Ovary (tissue), 9 donors: ENCODE measurements around the gene UTS2R. TPM values are rescaled to one million over a fixed set of nuclear protein-coding genes. Genes with fewer than 3 reads are reported as not detected.

Experiments used
- DNase-seq, 5 donors: peaks; one replicate each; pipeline ENCODE4 v3.0.0-alpha.2; 2019 to 2020
- H3K27ac ChIP-seq, 2 donors: fragments of 200-600 bp; one replicate each; pipeline versions ENCODE4 v1.5.1 to v1.8.0; 2019 to 2022
- H3K27me3 ChIP-seq: fragments of 200-600 bp; one replicate; pipeline ENCODE4 v1.8.0; 2022
- H3K36me3 ChIP-seq: fragments of 200-600 bp; sonication (generic); one replicate; pipeline ENCODE4 v1.5.1; 2019
- H3K4me1 ChIP-seq: one replicate; pipeline ENCODE4 v1.8.1; 2013; ENCODE audit warnings: mild to moderate bottlenecking, moderate library complexity; ENCODE audit not compliant: insufficient read depth
- H3K4me3 ChIP-seq: fragments of 200-600 bp; sonication (generic); one replicate; pipeline ENCODE4 v1.5.1; 2017
- H3K9me3 ChIP-seq, 2 donors: fragments of 200-600 bp in 1 of 2; sonication (generic) in 1 of 2; one replicate each; pipeline versions ENCODE4 v1.5.1 to v1.8.1; 2013 to 2019; ENCODE audit warnings: mild to moderate bottlenecking in 1 of 2, moderate library complexity in 1 of 2
- EP300 ChIP-seq: sonication (generic); formaldehyde crosslinking; IDR thresholded peaks from one replicate; pipeline ENCODE4 v1.6.1; 2017; ENCODE audit warnings: antibody characterized with exemption
- POLR2A ChIP-seq: fragments of 450-650 bp; IDR thresholded peaks from one replicate; pipeline ENCODE4 v1.6.1; 2017; ENCODE audit warnings: antibody characterized with exemption, mild to moderate bottlenecking, moderate library complexity
- WGBS, 3 donors: extraction: QIAGEN DNeasy Blood & Tissue Kit in 1 of 3; methylation state at CpG; one replicate each; pipeline versions ENCODE4 v1.1.5 to v1.1.7; 2013 to 2017; 5-methylcytosine and 5-hydroxymethylcytosine counted together
- intact Hi-C, 4 donors: fragments of 100-400 bp; cut with DNase I; formaldehyde crosslinking; loops; one replicate each; pipeline versions ENCODE4 v1.11.0 to v1.15.1; 2022 to 2023
- polyA plus RNA-seq, 2 donors: library from polyadenylated mRNA; stranded (reverse); fragments of 200-250 nt in 1 of 2; fragments of 350-450 nt in 1 of 2; fragmentation: Illumina TruSeq in 1 of 2; extraction: RNeasy Lipid Tissue Mini Kit (QIAGEN cat#74804) in 1 of 2; gene quantifications; one replicate each; pipeline ENCODE4 v1.2.3, GENCODE V29; 2013 to 2014
- total RNA-seq, 7 donors: library from RNA; depleted of rRNA in 2 of 7; stranded (reverse); fragments of >200 nt in 2 of 7; fragmentation: NEBNext Ultra II Directional in 3 of 7; extraction: Animal tissue kit (Norgen Biotek cat#: 25700) in 3 of 7; gene quantifications; one replicate each; pipeline versions ENCODE4 v1.1.0 to v1.2.4, GENCODE V29; 2016 to 2023
- TF ChIP-seq, protein P1 (sequence below), 3 donors: fragments of 450-650 bp in 2 of 3; fragments of 200-600 bp in 1 of 3; IDR thresholded peaks; one replicate each; pipeline versions ENCODE4 v1.5.1 to v1.8.0; 2016 to 2022; ENCODE audit warnings: antibody characterized with exemption in 3 of 3, mild to moderate bottlenecking in 1 of 3
- donor health status: DM: no; HTN: no; CAD: no; lungs with moderate emphysema.
- donor health status: DM: no; HTN: no; CAD: no.
- donor health status: Bipolar disorder and iron deficiency.
- donor health status: DM: yes; HTN: yes; CAD: no.
- donor health status: DM: no; HTN: no; CAD: no.
- donor health status: DM: yes; HTN: yes; CAD: no.

UTS2R gene
- total and polyA plus RNA-seq, 9 donors, result not detected

DNA sequence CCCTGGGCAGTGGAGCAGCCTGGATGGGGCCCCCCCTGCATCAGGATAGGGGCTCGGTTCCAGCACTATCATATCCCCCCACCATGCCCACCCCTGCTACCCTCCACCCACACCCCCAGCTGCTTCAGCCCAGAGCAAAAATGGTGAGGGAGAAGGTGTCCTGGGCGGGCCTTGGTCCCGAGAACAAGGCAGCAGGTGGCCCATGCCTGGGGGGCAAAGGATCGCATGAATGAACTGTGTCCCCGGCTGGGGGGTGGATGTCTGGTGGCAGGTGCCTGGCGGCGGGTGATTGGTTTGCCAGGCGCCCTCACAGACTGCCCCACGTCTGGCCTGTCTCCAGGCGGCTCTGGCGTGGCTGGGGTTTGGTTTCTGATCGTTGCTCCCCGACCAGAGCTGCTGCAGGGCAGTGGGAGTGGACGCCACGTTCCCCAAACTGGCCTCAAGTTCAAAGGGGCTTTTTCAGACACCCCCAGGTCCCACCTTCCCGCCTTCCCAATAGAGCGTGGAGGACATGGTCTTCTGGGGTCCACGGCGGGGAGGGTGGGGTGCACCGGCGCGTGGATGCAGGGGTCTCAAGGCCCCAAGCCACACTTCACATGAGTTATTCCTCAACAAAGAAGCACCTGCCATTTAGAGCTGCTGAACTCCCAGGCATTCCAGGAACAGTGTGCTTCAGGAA lies 12.6 kb downstream of the UTS2R start:
- Histone ChIP-seq H3K27me3 (no peaks in the 10 kb centered on the region), H3K4me3 (no peak overlapping the region), H3K27ac (no peak overlapping the region), H3K4me1 (peaks cover 1% of the 10 kb centered on the region), H3K36me3 (no peaks in the 10 kb centered on the region), H3K9me3 (no peaks in the 10 kb centered on the region)
- WGBS, 3 donors, result 45 to 67% (median 47%) methylated on average over 21 to 22 of the region's 22 CpGs
- no peak for DNase-seq
- intact Hi-C loops, result no loop called here
- TF ChIP-seq, protein P1, sequence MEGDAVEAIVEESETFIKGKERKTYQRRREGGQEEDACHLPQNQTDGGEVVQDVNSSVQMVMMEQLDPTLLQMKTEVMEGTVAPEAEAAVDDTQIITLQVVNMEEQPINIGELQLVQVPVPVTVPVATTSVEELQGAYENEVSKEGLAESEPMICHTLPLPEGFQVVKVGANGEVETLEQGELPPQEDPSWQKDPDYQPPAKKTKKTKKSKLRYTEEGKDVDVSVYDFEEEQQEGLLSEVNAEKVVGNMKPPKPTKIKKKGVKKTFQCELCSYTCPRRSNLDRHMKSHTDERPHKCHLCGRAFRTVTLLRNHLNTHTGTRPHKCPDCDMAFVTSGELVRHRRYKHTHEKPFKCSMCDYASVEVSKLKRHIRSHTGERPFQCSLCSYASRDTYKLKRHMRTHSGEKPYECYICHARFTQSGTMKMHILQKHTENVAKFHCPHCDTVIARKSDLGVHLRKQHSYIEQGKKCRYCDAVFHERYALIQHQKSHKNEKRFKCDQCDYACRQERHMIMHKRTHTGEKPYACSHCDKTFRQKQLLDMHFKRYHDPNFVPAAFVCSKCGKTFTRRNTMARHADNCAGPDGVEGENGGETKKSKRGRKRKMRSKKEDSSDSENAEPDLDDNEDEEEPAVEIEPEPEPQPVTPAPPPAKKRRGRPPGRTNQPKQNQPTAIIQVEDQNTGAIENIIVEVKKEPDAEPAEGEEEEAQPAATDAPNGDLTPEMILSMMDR (IDR thresholded peaks at IDR 0.05), result no peak
- TF ChIP-seq EP300, result no peak

DNA sequence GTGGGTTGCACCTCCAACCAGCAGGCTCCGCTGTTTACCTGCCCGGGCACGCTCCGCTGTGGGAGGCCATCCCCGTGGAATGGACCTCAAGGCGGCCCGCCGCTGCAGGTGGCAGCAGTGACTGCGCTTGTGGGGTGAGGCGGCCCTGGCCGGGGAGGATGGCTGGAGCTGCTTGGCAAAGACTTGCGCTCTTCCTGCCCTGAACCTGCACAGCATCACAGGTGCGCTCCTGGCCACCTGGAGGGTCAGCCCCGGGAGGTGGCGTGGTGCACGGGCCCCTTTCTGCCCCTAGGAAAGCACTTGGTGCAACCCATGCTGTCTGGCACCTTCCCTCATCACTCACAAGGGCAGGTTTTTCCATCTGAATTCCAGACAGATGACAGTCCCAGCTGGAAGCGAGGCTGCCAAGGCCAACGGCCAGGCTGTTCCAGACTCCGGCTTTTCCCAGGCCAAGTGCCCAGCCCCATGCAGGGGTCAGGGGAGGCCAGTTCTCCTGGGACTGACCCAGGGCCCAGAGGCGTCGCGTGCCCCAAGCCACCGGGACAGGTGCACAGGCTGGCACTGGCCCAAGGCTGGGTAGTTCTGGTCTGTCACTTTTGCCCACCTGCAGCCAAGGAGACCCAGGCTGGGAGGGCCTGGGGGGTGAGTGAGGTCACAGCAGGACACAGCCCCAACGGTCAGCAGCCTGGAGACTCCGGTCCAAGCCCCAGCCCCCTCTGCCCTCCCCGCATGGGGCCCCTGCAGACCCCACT lies 13.3 kb downstream of the UTS2R start:
- H3K4me3 ChIP-seq, result no peak overlapping the region
- no peaks in the 10 kb centered on the region for H3K9me3 ChIP-seq
- TF ChIP-seq EP300 (no peak), POLR2A (no peak)
- TF ChIP-seq, protein P1 (IDR thresholded peaks at IDR 0.05), result no peak
- intact Hi-C loops, result no loop called here
- peaks cover 1% of the 10 kb centered on the region for H3K4me1 ChIP-seq
- no peak overlapping the region for H3K27ac ChIP-seq
- WGBS, 3 donors, result 30 to 55% (median 33%) methylated on average over 26 of the region's 26 CpGs
- no peaks in the 10 kb centered on the region for H3K27me3 ChIP-seq
- peak in 1 of 5 donors; percentile 38 for DNase-seq
- no peaks in the 10 kb centered on the region for H3K36me3 ChIP-seq

GRCh38 chr17:82385559-82386254 lies 14.1 kb downstream of the UTS2R start:
- H3K27ac ChIP-seq, result no peak overlapping the region

DNA sequence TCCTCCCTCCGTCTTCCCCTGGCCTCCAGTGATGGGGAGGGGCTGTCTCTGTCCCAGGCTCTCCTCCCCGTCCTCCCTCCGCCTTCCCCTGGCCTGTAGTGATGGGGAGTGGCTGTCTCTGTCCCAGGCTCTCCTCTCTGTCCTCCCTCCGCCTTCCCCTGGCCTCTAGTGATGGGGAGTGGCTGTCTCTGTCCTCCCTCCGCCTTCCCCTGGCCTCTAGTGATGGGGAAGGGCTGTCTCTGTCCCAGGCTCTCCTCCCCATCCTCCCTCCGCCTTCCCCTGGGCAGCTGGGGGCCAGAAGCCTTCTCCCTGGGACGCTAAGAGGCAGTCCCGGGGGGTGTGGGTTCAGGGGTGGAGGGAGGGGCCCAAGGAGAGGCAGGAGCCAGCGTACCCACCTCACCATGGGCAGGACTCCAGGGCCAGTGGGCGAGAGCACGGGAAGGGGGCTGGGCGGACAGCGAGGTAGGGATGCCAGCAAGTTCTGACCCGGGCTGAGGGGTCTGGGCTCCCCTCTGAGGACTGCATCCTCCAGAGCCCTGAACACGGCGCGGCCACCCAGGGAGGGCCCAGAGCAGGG lies 14.8 kb downstream of the UTS2R start:
- intact Hi-C loops, result no loop called here
- 7 to 16% (median 12%) methylated on average over 12 to 17 of the region's 17 CpGs for WGBS, 3 donors
- Histone ChIP-seq H3K4me3 (no peak overlapping the region), H3K27ac (no peak overlapping the region), H3K4me1 (peaks cover 1% of the 10 kb centered on the region), H3K27me3 (no peaks in the 10 kb centered on the region), H3K9me3 (no peaks in the 10 kb centered on the region), H3K36me3 (no peaks in the 10 kb centered on the region)
- TF ChIP-seq POLR2A (no peak), EP300 (no peak)
- TF ChIP-seq, protein P1 (IDR thresholded peaks at IDR 0.05), result no peak
- no peak for DNase-seq

More at GRCh38 chr17:82385559-82386254, 14.1 kb downstream of the UTS2R start:
- Histone ChIP-seq H3K4me1 (peaks cover 1% of the 10 kb centered on the region), H3K4me3 (no peak overlapping the region), H3K9me3 (no peaks in the 10 kb centered on the region), H3K36me3 (no peaks in the 10 kb centered on the region), H3K27me3 (no peaks in the 10 kb centered on the region)
- WGBS, 3 donors, result 5 to 9% (median 7%) methylated on average over 20 to 26 of the region's 26 CpGs
- intact Hi-C loops, result no loop called here
- no peak for TF ChIP-seq EP300
- TF ChIP-seq, protein P1 (IDR thresholded peaks at IDR 0.05), result no peak
- no peak for TF ChIP-seq POLR2A
- peak in 1 of 5 donors; percentile 30 for DNase-seq
